DND-41 (cell line): ENCODE measurements around the gene SPRY4.

Experiments used
- ATAC-seq: fragments of 200-7000 bp; cut with Tn5 transposase; 3 replicates; pipeline ENCODE4 v1.9.1; 2021; ENCODE audit warnings: low read depth; ENCODE audit not compliant: insufficient read depth
- DNase-seq: peaks from one replicate; pipeline ENCODE4 v3.0.0-alpha.2; 2020
- H2AFZ ChIP-seq: 2 replicates; pipeline ENCODE4 v1.6.0; 2012; ENCODE audit warnings: low read depth, low read length
- H3K27ac ChIP-seq: 2 replicates; pipeline ENCODE4 v1.5.1; 2012; ENCODE audit warnings: low read length, inconsistent platforms
- H3K27me3 ChIP-seq: fragments of 200-600 bp; sonication (generic); 2 replicates; pipeline ENCODE4 v1.6.0; 2012; ENCODE audit warnings: low read length, mild to moderate bottlenecking, inconsistent platforms; ENCODE audit not compliant: insufficient read depth, poor library complexity
- H3K36me3 ChIP-seq: 2 replicates; pipeline ENCODE4 v1.5.1; 2012; ENCODE audit warnings: low read length, inconsistent platforms; ENCODE audit not compliant: insufficient read depth
- H3K4me1 ChIP-seq: 2 replicates; pipeline ENCODE4 v1.5.1; 2012; ENCODE audit warnings: mild to moderate bottlenecking, low read length; ENCODE audit not compliant: insufficient read depth
- H3K4me2 ChIP-seq: 2 replicates; pipeline ENCODE4 v1.6.0; 2012; ENCODE audit warnings: mild to moderate bottlenecking, moderate library complexity, low read length, inconsistent platforms; ENCODE audit not compliant: insufficient read depth
- H3K4me3 ChIP-seq, 2 experiments: fragments of 200-600 bp in 1 of 2; shearing (Covaris generic) in 1 of 2; 2 replicates each; pipeline ENCODE4 v1.5.1; 2012 to 2016; ENCODE audit warnings: inconsistent platforms in 2 of 2, low read length in 2 of 2, mild to moderate bottlenecking in 2 of 2, low read depth in 1 of 2, moderate library complexity in 1 of 2
- H3K79me2 ChIP-seq: 2 replicates; pipeline ENCODE4 v1.6.0; 2012; ENCODE audit warnings: low read length, inconsistent platforms; ENCODE audit not compliant: insufficient read depth
- H3K9ac ChIP-seq: 2 replicates; pipeline ENCODE4 v1.6.0; 2012; ENCODE audit warnings: low read depth, mild to moderate bottlenecking, inconsistent platforms, low read length, moderate library complexity
- H3K9me3 ChIP-seq: 2 replicates; pipeline ENCODE4 v1.5.1; 2012; ENCODE audit warnings: low read length, moderate library complexity, mild to moderate bottlenecking, inconsistent platforms; ENCODE audit not compliant: insufficient read depth, severe bottlenecking
- H4K20me1 ChIP-seq: 2 replicates; pipeline ENCODE4 v1.6.0; 2012; ENCODE audit warnings: low read length; ENCODE audit not compliant: insufficient read depth
- EZH2 ChIP-seq: IDR thresholded peaks from 3 replicates; pipeline ENCODE4 v1.6.1; 2012; ENCODE audit warnings: borderline replicate concordance, low read depth, mild to moderate bottlenecking, moderate library complexity, low read length, inconsistent platforms; ENCODE audit not compliant: severe bottlenecking
- TF ChIP-seq, protein P1 (sequence below): IDR thresholded peaks from 2 replicates; pipeline ENCODE4 v1.5.1; 2012; ENCODE audit warnings: borderline replicate concordance, low read length, moderate library complexity, mild to moderate bottlenecking; ENCODE audit not compliant: poor library complexity, severe bottlenecking; ENCODE audit errors: extremely low read depth

SPRY4 gene

DNA sequence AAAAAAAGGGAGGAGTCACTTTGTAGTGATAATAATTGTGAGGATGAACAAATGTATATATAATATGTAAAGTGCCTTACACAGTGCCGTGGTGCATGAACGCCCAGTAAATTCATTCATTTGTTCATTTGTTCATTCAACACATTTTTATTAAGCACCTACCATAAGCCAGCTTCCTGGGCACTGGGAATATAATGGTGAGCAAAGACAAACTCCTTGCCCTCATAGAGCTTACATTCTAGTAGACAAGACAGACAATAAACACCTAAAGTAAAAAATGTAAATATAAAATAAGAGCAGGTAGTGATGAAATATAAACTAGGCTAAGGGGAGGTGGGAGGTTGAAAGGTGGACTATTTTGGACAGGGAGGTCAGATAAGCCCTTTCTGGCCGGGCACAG, 32.0 kb downstream of the SPRY4 start:
- Histone ChIP-seq H3K9me3 (no peaks in the 10 kb centered on the region), H4K20me1 (no peaks in the 10 kb centered on the region), H2AFZ (no peak overlapping the region), H3K9ac (no peak overlapping the region), H3K79me2 (no peaks in the 10 kb centered on the region), H3K4me3 (no peak overlapping the region), H3K27ac (no peak overlapping the region), H3K4me2 (no peak overlapping the region), H3K4me1 (peaks cover 3% of the 10 kb centered on the region; the same call in 1 of the 2 replicates), H3K36me3 (no peaks in the 10 kb centered on the region), H3K27me3 (no peaks in the 10 kb centered on the region)
- TF ChIP-seq EZH2: no peak
- TF ChIP-seq, protein P1, sequence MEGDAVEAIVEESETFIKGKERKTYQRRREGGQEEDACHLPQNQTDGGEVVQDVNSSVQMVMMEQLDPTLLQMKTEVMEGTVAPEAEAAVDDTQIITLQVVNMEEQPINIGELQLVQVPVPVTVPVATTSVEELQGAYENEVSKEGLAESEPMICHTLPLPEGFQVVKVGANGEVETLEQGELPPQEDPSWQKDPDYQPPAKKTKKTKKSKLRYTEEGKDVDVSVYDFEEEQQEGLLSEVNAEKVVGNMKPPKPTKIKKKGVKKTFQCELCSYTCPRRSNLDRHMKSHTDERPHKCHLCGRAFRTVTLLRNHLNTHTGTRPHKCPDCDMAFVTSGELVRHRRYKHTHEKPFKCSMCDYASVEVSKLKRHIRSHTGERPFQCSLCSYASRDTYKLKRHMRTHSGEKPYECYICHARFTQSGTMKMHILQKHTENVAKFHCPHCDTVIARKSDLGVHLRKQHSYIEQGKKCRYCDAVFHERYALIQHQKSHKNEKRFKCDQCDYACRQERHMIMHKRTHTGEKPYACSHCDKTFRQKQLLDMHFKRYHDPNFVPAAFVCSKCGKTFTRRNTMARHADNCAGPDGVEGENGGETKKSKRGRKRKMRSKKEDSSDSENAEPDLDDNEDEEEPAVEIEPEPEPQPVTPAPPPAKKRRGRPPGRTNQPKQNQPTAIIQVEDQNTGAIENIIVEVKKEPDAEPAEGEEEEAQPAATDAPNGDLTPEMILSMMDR: no peak
- no peak for DNase-seq
- ATAC-seq: no peak

DNA sequence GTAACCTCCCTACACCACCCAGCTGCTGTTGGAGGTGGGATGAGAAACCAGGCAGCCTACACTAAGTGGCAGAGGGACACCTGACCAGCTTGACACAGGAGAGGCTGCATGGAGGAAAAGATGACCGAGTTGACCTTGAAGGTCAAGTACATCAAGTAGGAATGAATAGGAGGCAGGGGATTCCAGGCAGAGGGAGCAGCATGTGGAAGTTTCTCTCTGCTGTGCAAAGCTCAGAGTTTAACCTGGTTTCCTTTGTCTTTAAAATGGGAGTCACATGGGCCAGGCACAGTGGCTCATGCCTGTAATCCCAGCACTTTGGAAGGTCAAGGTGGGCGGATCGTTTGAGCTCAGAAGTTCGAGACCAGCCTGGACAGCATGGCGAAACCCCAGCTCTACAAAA, 32.6 kb downstream of the SPRY4 start:
- H3K4me3 ChIP-seq: no peak overlapping the region
- no peaks in the 10 kb centered on the region for H3K27me3 ChIP-seq
- no peaks in the 10 kb centered on the region for H4K20me1 ChIP-seq
- no peak overlapping the region for H3K27ac ChIP-seq
- no peak overlapping the region for H3K4me2 ChIP-seq
- no peak overlapping the region for H2AFZ ChIP-seq
- TF ChIP-seq, protein P1: no peak
- no peak for TF ChIP-seq EZH2
- H3K36me3 ChIP-seq: no peaks in the 10 kb centered on the region
- H3K4me1 ChIP-seq: peaks cover 3% of the 10 kb centered on the region; the same call in 1 of the 2 replicates
- DNase-seq (no peak), ATAC-seq (no peak)
- no peaks in the 10 kb centered on the region for H3K79me2 ChIP-seq
- H3K9me3 ChIP-seq: no peaks in the 10 kb centered on the region
- no peak overlapping the region for H3K9ac ChIP-seq

DNA sequence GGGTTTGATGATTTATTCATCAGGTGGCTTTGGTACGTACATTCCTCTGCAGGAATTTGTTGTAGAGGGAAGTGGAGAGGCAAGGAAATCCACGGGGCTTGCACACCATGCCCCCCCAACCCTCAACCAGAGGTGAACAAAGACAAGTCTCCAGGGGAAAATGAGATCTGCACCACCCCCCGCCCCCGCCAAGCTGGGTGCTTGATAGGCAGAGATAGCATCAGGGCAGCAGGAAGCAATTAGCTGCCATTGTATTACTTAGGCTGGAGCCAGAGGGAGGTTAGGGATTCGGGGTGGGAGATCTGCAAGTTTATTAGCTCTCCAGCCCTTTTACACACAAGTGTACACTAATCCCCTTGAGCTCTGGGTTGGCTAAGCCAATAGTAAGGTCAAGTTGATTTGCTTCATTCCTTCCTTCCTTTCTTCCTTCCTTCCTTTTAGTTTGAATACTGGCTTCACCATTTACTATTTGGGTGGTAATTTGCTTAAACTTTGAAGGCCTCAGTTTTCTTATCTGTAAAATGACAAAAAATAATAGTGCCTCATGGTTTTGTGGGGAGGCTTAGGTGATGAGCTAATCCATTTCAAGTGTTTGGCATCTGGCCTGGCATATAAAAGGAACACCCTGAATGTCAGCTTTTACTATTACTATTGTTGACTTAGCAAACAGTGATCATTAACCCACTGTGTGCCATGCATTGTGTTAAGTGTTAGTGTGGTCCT, 34.1 kb downstream of the SPRY4 start:
- Histone ChIP-seq H3K4me2 (no peak overlapping the region), H4K20me1 (no peaks in the 10 kb centered on the region), H3K27ac (no peak overlapping the region), H3K4me3 (no peak overlapping the region), H3K79me2 (no peaks in the 10 kb centered on the region), H3K27me3 (no peaks in the 10 kb centered on the region), H3K4me1 (peaks cover 3% of the 10 kb centered on the region; the same call in 1 of the 2 replicates), H3K36me3 (no peaks in the 10 kb centered on the region), H3K9ac (no peak overlapping the region), H3K9me3 (no peaks in the 10 kb centered on the region), H2AFZ (no peak overlapping the region)
- DNase-seq: peak; percentile 14
- no peak for ATAC-seq
- TF ChIP-seq, protein P1: no peak
- no peak for TF ChIP-seq EZH2
